Islet of Langerhans (tissue), 1 donor: Measurements from ENCODE around the gene SETD1B.
"Not testable (repeated sequence)": the region's sequence is repeated elsewhere in the genome, so short reads cannot be mapped to it uniquely, and the experiment has no call there.

ENCODE experiments used
- FAIRE-seq: peaks from one replicate; lab custom pipeline; 2011; peaks lifted over from hg19 to GRCh38; lab: Jason Lieb, UNC

SETD1B gene

GRCh38 chr12:121803861-121804416, at the start of gene SETD1B:
TSS of gene SETD1B (plus strand) at chr12:121804009. CDS start at chr12:121804738, 729 bp downstream.
- no peak for FAIRE-seq

GRCh38 chr12:121754836-121755235, 49.0 kb upstream of the SETD1B start:
- FAIRE-seq = no peak

DNA sequence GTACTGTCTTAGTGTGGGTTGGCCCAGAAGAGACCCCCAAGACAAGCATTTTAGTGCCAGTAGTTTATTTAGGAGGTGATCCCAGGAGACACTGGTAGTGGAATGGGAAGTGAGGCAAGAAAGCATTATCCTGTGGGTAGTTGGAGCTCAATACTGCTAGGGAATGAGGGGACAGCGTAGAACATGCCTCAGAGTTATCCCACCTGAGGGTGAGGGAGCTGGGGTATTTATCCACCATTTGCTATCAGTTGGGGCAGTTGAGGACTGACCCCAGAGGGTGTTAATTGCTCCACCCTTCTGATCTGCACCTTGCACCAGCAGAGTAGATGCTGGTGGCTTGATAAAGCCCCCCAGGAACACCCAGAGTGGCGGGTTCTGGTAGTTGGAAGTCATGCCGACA, 48.2 kb upstream of the SETD1B start:
- no peak for FAIRE-seq

GRCh38 chr12:121758536-121758935, 45.3 kb upstream of the SETD1B start:
- not testable (repeated sequence) for FAIRE-seq

GRCh38 chr12:121762269-121762668, 41.5 kb upstream of the SETD1B start:
- no peak for FAIRE-seq

DNA sequence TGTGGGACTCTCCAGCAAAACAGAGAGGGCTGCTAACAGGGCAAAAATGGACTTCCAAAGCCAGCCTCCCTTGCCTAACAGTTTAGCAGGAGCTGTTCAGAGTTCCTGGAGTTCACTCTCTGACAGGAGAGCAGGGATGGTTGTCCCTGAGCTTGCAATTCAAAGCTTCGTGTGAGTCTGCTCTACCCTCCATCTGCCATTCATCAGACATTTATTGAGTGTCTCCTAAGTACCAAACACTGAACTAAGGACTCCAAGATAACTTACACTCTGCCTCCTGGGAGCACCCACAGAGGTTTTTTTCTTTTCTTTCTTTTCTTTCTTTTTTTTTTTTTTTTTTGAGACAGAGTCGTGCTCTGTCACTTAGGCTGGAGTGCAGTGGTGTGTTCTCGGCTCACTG, 39.0 kb upstream of the SETD1B start:
- FAIRE-seq = no peak

DNA sequence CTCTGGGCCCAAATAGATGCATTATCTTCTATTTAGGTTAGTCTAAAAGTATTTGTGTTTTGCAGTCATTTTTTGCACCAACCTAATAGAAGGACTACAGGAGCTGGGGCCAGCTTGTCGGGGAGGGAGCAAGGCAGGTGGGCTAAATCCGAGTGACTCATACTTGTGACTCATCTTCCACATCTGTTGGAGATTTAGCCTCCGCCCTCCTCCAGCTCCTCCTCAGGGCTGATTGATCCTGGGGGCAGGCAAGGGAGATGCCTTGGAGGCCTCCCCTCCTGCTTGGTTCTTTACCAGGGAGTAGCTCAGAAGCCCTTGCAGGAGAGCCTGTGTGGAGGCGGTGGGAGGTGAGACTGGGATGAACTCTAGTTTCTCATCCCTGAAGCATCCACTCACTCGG, 38.2 kb upstream of the SETD1B start:
- FAIRE-seq = no peak

GRCh38 chr12:121766290-121767039, 37.3 kb upstream of the SETD1B start:
- no peak for FAIRE-seq

DNA sequence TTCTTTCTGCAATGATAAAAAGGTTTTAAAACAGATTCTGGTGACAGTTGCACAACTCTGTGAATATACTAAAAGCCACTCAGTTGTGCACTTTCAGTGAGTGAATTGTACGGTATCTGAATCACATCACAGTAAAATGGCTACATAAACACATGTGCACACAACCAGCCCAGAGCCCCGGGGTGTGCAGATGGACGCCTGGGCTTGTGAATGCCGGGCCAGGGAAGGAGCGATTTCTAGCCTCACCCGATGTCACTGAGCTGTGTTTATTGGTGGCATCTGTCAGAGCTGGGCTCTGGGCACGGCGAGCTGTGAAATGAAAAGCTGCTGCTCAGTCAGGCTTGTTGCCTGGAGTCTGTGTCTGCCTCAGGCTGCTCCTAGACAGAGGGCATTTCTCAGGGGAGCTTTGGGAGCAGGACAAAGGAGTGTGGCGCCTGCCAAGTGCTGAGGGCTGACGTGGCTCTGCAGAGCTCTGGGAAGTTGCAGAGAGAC, 36.2 kb upstream of the SETD1B start:
- no peak for FAIRE-seq

DNA sequence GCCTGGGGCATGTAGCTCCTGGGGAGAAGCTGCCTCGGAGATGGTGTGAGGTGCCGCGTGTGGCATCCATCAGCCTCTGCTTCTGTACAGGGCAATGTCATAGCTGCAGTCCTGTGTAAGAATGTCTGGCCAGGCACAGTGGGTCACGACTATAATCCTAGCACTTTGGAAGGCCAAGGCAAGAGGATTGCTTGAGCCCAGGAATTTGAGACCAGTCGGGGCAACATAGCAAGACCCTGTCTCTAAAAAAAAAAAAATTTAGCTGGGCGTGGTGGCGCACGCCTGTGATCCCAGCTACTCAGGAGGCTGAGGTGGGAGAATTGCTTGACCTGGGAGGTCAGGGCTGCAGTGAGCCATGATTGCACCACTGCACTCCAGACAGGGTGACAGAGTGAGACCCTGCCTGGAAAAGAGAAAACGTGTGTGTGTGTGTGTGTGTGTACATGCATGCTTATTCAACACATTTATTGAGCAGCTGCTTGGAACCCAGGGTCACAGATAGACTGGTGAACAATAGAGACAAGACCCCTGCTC, 34.4 kb upstream of the SETD1B start:
- no peak for FAIRE-seq

GRCh38 chr12:121769831-121770301, 33.9 kb upstream of the SETD1B start:
- FAIRE-seq = no peak

- no peak for FAIRE-seq
These were observed 33.4 kb upstream of the SETD1B start for GRCh38 chr12:121770388-121770787.

GRCh38 chr12:121770813-121771625, 32.8 kb upstream of the SETD1B start:
- no peak for FAIRE-seq

DNA sequence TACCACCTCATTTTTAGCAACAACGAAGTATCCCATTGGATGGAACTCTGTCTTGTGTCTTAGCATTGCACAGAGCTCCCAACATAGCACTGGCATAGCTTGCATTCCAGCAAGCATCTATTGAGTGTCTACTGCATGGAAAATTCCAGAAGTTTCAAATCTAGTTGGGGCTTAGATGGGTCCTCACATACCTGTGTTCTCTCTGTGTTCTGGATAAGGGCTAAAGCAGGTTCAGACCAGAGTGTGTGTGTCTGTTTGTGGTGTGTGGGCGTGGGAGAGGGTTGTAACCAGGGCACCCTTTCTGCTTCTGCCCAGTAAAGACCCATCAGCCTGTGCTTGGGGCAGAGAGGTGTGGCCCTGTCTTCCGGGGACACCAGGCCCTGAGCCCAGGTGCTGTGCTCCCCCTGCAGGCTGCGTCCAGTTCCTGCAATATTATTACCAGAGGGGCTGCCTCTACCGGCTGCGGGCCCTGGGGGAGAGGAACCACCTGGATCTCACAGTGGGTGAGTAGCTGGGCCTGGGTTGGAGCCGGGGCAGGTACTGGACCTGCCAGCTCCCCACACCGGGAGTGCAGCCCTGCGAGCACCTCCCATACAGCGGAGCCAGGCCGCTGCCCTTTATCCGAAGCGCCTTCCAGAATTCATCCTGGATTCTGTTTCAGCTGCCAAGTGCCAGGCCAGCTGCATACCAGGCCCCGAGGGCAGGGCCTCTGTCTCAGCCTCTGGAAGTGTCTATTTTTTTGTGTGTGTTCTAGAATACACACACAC, 30.6 kb upstream of the SETD1B start:
- FAIRE-seq = no peak

- FAIRE-seq = no peak
These were observed 28.8 kb upstream of the SETD1B start for GRCh38 chr12:121774968-121775474.

DNA sequence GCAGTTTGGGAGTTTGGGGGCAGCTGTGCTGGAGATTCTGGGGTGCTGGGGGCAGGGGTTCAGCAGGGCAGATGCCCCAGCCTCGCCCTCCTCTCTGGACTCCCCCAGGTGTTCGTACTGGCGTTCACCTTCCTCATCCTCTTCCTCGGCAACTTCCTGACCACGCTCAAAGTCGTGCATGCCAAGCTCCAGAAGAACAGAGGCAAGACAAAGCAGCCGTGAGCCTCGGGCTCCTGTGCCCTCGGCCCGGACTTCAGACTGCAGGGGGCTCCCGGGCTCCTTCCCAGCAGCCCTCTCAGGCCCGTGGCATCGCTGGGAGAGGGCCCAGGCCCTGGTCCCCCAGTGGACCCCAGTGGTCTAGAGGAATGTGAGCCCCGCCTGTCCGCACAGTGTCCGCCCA, 28.3 kb upstream of the SETD1B start:
- FAIRE-seq = no peak

DNA sequence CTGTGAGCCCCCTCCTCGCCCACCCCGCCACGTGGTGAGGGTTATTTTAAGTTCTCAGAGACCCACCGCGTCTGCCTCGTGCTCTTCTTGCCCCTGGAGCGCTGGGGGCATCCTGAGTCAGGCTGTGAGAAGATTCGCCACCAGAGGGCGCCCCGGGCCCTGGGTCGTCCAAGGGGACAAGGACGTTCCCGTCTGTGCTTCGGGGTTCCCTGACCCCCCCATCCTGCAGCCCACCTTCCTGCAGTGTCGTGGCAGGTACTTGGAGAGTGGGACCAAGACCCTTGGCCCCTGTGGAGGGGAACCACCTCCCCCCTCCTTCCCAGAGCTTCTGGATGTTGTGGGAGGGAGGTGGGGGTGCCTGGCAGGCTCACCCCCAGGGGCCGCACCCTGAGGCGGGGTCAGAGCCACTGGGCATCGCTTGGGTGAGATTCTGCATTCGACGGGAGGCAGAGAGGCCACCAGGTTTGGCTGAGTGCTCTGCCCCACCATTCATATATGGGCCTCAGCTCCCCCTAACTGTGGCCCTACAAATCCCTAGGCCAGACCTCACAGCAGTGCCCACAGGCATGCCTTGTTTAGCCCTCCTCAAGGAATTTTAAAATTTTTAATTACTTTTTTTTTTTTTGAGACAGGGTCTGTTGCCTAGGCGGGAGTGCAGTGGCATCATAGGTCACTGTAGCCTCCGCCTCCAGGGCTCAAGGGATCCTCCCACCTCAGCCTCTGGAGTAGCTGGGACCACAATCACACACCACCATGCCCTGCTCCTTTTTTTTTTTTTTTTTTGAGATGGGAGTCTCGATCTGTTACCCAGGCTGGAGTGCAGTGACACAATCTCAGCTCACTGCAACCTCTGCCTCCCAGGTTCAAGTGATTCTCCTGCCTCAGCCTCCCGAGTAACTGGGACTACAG, 27.4 kb upstream of the SETD1B start:
- FAIRE-seq = no peak

DNA sequence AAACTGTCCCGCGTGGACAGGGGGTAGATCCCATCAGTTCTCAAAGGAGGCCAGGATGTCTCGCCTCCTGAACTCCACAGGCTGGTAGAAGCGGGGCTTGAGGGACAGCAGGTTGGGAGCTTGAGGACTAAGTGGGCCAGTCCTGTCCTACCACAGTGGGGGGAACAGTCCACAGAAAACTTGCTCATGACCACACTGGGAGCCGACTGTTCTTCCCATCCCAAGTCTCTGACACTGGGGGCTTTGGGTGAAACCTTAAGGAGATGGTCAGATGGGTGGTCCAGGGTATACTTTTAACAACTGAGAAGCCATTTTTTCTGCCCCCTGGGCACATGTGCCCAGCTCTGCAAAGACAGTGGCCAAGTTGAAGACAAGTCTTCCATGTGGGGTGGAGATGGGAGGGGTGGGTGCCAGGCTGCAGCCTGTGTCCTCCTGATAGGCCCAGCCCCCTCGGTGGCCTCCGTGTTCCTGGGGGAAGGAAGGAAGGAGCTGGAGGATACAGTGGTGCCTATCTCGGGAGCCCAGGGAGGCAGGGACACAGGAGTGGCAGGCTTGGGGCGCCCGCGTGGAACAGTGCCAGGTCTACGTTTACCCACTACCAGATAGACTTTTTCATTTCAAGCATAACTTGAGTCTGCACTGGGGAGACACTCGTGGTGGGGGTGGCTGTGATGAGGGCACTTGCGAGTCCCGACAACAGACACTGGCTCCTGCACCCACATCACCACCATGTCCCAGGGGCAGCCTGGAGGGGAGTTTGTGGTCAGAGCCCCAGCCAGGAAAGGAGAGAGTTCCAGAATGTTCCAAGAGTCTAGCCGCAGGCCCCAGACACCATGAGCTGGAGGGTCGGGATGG, 25.0 kb upstream of the SETD1B start:
- FAIRE-seq = no peak

DNA sequence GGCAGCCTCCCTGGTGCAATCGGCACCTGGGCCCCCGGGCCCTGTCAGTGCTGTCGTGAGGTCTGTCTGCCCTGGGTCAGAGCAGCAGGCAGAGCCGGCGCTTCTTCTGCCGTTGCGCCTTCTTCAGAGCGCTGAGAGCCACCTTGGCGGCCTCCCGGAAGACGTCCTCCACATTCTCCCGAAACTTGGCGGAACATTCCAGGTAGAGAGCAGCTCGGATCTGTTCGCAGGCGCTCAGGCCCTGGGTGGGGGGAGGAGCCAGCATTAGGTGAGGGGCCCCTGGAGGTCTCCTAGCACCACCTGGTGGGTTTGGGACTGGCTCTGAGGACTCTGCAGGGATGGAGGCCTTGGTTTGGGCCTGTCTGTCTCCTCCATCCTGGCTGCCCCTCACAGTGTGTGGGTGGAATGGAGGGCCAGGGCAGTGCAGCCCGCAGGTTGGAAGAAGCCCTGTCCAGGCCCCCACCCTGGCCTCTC, 24.4 kb upstream of the SETD1B start:
- no peak for FAIRE-seq

GRCh38 chr12:121780429-121780828, 23.4 kb upstream of the SETD1B start:
- FAIRE-seq = no peak
